Smooth muscle cell of the coronary artery (primary cell): ENCODE results near the gene FAM13C. TPM values are rescaled to one million over a fixed set of nuclear protein-coding genes. Genes with fewer than 3 reads are reported as not detected.

Experiments used
- total RNA-seq: library from RNA; depleted of rRNA; stranded (reverse); fragments of >200 nt; gene quantifications from 2 replicates; pipeline ENCODE4 v1.2.3, GENCODE V29; 2014; ENCODE audit warnings: low replicate concordance

FAM13C gene
- 1.6 and 2.8 TPM in 2 replicates for total RNA-seq

DNA sequence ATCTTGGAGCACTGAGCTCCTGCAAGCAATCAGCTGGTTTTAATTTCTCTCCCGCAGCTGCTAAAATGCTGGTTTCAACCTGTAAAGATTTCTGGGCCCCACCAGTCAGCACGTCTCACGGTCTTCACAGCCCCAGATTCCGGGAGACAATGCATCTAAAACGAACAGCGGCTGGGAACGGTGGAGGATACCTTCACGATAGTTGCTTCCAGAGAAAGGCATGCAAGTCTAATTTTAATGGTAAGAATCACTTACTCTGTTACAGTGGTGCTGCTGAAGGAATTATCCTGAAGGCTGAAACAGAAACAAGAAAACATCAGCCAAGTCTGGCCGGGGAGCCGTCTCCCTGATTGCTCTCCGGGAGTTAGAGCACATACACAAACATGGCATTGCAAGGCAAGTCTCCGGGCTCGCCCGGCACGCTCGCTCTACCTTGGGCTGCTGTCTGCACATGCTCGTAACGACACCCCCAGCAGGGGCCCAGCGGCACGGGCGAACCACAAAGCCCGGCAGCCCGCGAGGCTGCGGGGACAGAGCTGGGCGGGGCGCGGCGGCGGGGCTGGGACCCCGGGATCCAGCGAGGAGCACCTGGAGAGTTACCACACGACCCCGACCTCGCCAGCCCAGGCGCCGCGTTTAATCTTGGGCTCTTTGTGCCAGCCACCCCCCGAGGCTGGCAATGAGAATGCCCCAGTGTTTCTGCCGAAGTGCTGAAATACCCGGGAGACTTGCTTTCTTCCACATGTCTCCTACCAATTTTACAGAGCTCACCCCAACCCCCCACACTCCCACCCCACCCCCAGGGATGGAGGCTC is at the start of gene FAM13C:
TSS of gene FAM13C (minus strand) at position 406 of the 815 bp plus-strand sequence. CDS start at position 317, 89 bp downstream.

Other genes starting within 250 kb of the FAM13C start
- not detected in 2 replicates for gene PHYHIPL, start 185.9 kb downstream of the FAM13C start, total RNA-seq